Muscle of back (tissue), 11 donors: ENCODE data around the gene LUC7L3. TPM values are rescaled to one million over a fixed set of nuclear protein-coding genes. Genes with fewer than 3 reads are reported as not detected.
A peak's percentile ranks its signal among the peaks of the same experiment; 100 is the strongest.

Experiments used
- DNase-seq, 3 donors: peaks; one replicate each; pipeline versions ENCODE4 v3.0.0 to v3.0.0-alpha.2; 2013
- polyA plus RNA-seq, 10 donors: library from polyadenylated mRNA; unstranded; fragments of 120-200 nt; gene quantifications; one replicate each; pipeline ENCODE4 v1.2.1, GENCODE V29; 2013; ENCODE audit not compliant: insufficient read length in 10 of 10

Gene LUC7L3
- polyA plus RNA-seq, 10 donors, result 189 to 453 (median 294) TPM

- DNase-seq, result no peak
These were observed 19.7 kb downstream of the LUC7L3 start for GRCh38 chr17:50739098-50739497.

DNA sequence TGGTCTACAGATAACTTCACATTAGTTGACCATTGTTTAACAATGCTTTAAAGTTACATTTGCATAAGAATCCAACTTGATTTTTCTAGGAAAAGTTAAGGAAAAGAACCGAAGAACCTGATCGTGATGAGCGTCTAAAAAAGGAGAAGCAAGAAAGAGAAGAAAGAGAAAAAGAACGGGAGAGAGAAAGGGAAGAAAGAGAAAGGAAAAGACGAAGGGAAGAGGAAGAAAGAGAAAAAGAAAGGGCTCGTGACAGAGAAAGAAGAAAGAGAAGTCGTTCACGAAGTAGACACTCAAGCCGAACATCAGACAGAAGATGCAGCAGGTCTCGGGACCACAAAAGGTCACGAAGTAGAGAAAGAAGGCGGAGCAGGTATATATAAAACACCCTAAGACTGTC, 26.2 kb downstream of the LUC7L3 start:
- DNase-seq, result no peak

GRCh38 chr17:50749245-50749644, 29.8 kb downstream of the LUC7L3 start:
- no peak for DNase-seq

DNA sequence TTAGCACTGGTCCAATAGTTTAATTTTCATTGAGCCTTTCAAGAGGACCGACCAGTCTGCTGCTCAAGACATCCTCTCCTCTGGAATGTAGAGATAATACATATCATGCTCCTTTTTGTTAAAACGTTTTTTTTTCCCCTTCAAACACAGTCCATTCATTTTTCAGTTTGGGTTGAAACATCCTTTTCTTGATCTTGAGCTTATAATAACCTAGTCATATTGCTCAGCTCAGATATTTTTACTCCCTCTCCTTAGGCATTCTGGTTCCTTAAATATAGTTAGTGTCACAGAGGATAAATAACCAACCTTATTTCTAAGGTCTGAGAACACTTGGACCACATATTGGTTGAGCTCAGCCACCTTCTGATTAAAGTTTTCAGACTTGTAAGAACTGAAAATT, 35.1 kb downstream of the LUC7L3 start:
- DNase-seq, result no peak

- no peak for DNase-seq
These were observed 39.1 kb downstream of the LUC7L3 start for GRCh38 chr17:50758524-50758923.

DNA sequence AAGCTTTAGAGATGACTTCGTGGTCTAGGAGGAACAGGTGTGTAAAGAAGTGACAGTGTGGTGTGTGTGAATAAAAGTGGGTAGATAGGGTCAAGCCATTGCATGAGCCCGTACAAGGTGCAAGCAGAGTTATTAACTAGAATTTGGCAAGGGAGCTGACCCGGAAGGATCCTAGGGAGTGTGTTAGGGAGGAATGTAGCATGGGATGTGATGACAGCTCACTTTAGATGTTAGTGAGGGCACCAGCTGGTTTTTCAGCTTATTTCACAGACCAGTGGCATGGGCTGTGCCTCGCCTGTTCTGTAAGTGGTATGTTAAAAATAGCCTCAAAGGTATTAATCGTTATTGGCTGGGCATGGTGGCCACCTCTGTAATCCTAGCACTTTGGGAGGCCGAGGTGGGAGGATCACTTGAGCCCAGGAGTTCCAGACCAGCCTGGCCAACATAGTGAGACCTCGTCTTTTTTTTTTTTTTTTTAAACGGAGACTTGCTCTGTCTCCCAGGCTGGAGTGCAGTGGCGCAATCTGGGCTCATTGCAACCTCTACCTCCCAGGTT, 39.7 kb downstream of the LUC7L3 start:
- DNase-seq, result no peak

DNA sequence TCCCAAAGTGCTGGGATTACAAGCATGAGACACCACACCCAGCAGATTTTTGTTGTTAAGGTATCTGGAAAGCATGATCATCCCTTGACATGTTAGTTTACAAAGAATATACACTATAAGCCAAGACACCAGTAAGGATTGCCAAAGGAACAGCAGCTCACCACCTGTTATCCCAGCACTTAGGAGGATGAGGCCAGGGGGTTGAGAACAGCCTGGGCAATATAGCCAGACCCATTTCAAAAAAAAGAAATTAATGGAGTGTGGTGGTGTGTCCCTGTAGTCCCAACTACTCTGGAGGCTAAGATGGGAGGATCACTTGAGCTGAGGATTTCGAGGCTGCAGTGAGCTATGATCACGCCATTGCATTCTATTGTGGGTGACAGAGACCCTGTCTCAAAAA, 42.8 kb downstream of the LUC7L3 start:
- DNase-seq, result no peak

GRCh38 chr17:50763716-50764475, 44.5 kb downstream of the LUC7L3 start:
- DNase-seq, result no peak

DNA sequence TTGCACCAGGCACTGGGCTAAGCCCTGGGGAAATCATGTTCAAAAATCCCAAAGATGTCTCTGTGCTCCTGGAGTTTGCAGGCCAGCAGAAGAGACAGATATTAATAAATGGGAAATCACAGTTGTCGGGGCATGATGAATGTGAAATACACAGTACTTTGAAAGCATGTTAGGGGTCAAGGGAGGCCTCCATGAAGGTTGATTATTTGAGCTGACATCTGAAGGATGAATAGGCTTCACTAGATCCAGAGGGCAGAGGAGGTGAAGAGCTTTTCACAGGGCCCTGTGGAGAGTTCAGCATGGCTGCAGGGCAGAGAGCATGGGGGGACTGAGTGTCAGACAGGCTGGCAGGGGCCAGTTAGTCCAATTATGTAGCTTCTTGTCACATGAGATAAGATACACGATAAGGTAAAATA, 45.3 kb downstream of the LUC7L3 start:
- DNase-seq, result no peak

GRCh38 chr17:50765454-50766221, 46.2 kb downstream of the LUC7L3 start:
- peak in 1 of 3 donors; percentile 57 for DNase-seq

DNA sequence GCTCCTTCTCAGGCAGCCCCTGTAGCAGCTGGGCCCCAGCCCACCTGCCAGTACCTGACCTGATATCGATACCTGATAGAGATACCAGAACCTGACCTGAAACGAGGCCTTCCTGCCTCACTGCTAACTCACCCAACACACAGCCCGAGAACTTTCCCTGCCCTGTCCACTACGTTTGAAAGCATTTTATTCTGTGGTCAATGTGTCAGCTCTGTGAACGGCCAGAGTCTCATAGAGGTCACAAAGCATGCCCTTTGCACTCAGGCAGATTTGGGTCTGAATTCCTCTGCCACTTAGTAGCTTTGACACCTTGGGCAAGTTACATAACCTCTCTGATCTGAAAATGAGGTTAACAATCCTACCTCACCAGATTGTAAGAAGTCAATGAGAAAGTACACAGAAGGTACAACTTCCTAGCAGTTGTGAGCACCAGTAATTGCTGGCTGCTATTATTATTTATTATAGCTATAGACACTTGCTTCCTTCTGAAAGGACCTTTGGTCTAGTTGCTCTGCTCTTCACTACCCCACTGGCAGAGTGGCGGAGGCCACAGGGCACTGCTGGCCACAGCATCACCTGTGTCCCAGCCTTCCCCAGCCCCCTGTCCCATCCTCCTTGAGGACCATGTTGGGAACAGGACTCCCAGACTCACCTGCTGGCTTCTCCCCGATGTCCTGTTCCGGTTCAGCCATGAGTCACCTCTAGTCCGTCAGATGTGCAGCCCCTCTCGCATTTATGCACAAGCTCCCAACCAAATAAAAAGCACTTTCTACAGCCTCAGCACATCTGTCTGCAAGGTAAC, 47.0 kb downstream of the LUC7L3 start:
- DNase-seq, result no peak

DNA sequence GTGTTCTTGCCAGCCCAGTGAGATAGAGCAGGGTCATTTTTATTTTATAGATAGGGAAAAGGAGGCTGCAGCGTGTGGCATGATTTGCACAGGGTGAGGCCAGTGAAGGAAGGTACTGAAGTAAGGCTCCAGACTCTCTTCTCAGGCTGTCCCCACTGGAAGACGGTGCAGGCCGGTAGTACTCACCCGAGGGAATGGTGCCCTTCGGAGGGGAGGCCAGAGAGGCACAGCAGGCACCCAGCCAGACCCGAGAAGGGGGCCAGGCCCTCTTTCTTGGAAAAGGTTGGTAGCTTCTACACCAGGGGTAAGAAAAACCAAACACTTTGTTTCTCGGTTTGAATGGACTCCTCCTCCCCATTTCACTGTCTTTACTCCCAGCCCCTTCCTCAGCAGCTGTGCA, 47.6 kb downstream of the LUC7L3 start:
- DNase-seq, result no peak

DNA sequence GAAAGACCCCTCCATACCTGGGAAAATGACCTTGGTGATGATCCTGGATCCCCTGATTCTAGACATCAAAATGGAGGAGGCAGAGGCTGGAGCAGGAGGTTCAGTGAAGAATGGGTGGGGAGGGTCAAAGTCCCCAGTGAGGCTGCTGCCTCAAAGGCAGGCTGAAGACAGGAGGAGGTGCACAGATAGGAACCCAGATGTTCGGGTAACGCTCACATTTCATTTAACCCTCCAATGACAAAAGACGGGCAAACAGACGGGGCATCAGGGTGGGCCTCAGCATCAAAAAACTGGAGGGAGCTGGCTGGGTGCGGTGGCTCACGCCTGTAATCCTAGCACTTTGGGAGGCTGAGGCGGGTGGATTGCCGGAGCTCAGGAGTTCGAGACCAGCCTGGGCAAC, 48.0 kb downstream of the LUC7L3 start, which contains the start of gene ANKRD40CL:
Gene ANKRD40CL, minus strand, starts transcription at position 73 of the 400 bp plus-strand sequence. CDS start 605 bp downstream, outside the sequence.
- DNase-seq, result no peak

- DNase-seq, result no peak
These were observed 49.0 kb downstream of the LUC7L3 start for GRCh38 chr17:50768346-50768761.

DNA sequence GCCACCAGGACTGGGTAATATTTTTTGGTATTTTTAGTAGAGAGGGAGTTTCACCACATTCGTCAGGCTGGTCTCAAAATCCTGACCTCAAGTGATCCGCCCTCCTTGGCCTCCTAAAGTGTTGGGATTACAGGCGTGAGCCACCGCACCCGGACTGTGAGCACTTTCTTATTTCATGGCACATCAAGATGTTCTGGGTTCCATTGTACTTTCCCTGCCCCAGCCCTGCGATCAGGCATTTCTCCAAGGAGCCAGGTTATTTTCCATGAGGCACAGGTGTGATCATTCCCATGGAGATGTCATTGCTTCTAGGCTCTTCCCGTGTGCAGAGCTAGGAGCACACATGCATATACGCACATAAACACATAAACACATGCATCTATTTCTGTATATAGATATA, 50.5 kb downstream of the LUC7L3 start:
- DNase-seq, result no peak

DNA sequence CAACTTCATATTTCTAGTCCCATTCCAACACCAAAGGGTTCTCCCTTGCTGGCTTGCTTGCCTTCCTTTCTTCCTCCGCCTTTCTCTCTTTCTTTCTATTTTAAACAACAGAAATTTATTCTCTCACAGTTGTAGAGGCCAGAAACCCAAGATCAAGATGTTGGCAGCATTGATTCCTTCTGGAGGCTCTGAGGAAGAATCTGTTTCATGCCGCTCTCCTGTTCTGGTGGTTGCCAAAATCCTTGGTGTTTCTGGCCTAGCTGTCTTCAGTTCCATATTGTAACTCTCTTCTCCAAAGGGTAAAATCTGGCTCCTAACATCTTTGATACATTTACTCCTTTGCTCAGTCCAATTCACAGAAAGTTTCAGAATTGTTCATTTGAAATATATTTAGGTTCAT, 50.9 kb downstream of the LUC7L3 start:
- no peak for DNase-seq

GRCh38 chr17:50771991-50772785, 52.8 kb downstream of the LUC7L3 start:
- no peak for DNase-seq

- DNase-seq, result no peak
These were observed 54.9 kb downstream of the LUC7L3 start for GRCh38 chr17:50774225-50774803.

DNA sequence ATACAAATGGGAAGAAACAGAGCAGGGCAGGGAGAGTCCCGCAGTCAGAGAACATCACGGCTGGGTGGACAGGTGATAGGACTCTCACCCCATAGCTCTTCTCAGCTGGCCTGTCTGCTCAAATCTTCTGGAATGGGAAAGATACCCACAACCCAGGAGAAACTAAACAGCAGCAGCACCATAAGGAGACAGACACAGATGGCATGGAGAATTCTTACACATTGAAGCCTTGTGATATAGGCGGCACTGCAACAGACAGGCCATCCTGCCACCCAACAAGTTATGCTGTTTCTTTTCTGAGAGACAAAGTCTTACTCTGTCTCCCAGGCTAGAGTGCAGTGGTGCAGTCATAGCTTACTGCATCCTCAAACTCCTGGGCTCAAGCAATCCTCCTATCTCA, 56.5 kb downstream of the LUC7L3 start:
- DNase-seq, result no peak

DNA sequence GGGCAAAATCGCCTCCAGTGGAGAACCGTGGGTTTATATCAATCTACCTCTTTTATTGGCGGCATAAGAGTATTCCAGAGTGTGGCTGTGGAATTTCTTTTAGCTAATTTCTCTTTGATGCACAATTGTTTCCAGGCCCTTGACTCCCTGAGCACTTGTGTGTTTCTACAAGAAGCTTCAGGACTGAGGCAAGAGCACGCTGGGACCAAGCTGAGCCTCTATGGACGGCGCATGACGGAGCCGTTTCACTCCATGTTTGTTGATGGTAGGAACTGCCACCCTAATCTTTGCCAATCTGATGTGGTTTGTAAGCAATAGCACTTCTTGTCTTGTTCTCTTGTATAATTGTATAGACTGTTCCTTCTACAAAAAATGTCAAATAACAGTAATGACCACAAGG, 59.1 kb downstream of the LUC7L3 start:
- no peak for DNase-seq

DNA sequence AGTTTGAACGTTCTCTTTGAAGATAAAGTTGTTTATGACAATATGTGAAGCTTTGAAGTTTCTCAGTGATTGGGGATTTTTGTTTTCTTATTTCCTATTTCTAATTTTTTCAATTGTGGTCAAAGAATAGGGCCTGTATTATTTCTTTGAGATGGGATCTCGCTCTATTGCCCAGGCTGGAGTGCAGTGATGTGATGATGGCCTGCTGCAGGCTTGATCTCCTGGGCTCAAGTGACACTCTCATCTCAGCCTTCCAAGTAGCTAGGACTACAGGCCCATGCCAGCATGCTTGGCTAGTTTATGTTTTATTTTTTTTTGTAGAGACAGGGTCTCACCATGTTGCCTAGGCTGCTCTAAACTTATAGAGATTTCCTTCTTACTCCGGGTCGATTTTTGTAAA, 59.6 kb downstream of the LUC7L3 start:
- DNase-seq, result no peak
